Heart left ventricle (tissue), 16 donors: Measurements from ENCODE around the gene KRT2. TPM values are rescaled to one million over a fixed set of nuclear protein-coding genes. Genes with fewer than 3 reads are reported as not detected.

ENCODE experiments used
- ATAC-seq, 4 donors: fragments of 200-7000 bp; cut with Tn5 transposase; one replicate each; pipeline ENCODE4 v1.9.1; 2020 to 2022; ENCODE audit warnings: moderate library complexity in 4 of 4, mild to moderate bottlenecking in 3 of 4, moderate number of reproducible peaks in 1 of 4
- DNase-seq, 5 donors: peaks; one replicate each; pipeline ENCODE4 v3.0.0-alpha.2; 2020
- H3K27ac ChIP-seq, 12 donors: fragments of 200-600 bp; sonication (generic) in 4 of 12; one replicate each; pipeline versions ENCODE4 v1.5.0 to v1.8.0; 2016 to 2022; ENCODE audit warnings: mild to moderate bottlenecking in 2 of 12
- H3K27me3 ChIP-seq, 9 donors: fragments of 200-600 bp; sonication (generic) in 2 of 9; one replicate each; pipeline versions ENCODE4 v1.5.1 to v1.8.0; 2016 to 2022; ENCODE audit warnings: mild to moderate bottlenecking in 3 of 9
- H3K36me3 ChIP-seq, 9 donors: fragments of 200-600 bp; sonication (generic) in 2 of 9; one replicate each; pipeline versions ENCODE4 v1.5.0 to v1.8.0; 2018 to 2022; ENCODE audit warnings: mild to moderate bottlenecking in 2 of 9
- H3K4me1 ChIP-seq, 12 donors: fragments of 200-600 bp; sonication (generic) in 4 of 12; one replicate each; pipeline versions ENCODE4 v1.5.0 to v1.8.0; 2016 to 2022; ENCODE audit warnings: mild to moderate bottlenecking in 3 of 12
- H3K4me3 ChIP-seq, 12 donors: fragments of 200-600 bp; sonication (generic) in 4 of 12; one replicate each; pipeline versions ENCODE4 v1.5.0 to v1.8.0; 2017 to 2022; ENCODE audit warnings: mild to moderate bottlenecking in 9 of 12, moderate library complexity in 4 of 12
- H3K9me3 ChIP-seq, 12 donors: fragments of 200-600 bp; sonication (generic) in 4 of 12; one replicate each; pipeline versions ENCODE4 v1.5.0 to v1.8.0; 2016 to 2022; ENCODE audit warnings: mild to moderate bottlenecking in 1 of 12
- CTCF ChIP-seq, 12 donors: fragments of 200-600 bp; sonication (generic) in 4 of 12; IDR thresholded peaks; one replicate each; pipeline versions ENCODE4 v1.5.0 to v1.8.0; 2018 to 2022; ENCODE audit warnings: antibody characterized with exemption in 12 of 12, mild to moderate bottlenecking in 5 of 12
- POLR2A ChIP-seq, 2 donors: fragments of 450-650 bp; IDR thresholded peaks; one replicate each; pipeline ENCODE4 v1.6.1; 2017; ENCODE audit warnings: antibody characterized with exemption in 2 of 2, mild to moderate bottlenecking in 2 of 2, moderate library complexity in 2 of 2
- WGBS, 4 donors: extraction: QIAGEN DNeasy Blood & Tissue Kit in 2 of 4; methylation state at CpG; one replicate each; pipeline versions ENCODE4 v1.1.5 to v1.1.7; 2013 to 2018; 5-methylcytosine and 5-hydroxymethylcytosine counted together
- intact Hi-C, 10 donors: fragments of 100-400 bp; cut with DNase I; formaldehyde crosslinking; loops; one replicate each; pipeline versions ENCODE4 v1.11.1 to v1.14.2; 2022
- polyA plus RNA-seq, 2 donors: library from polyadenylated mRNA; stranded (reverse); fragments of 200-250 nt; gene quantifications; one replicate each; pipeline ENCODE4 v1.2.3, GENCODE V29; 2013
- total RNA-seq, 9 donors: library from RNA; depleted of rRNA in 2 of 9; stranded (reverse); fragments of >200 nt in 2 of 9; fragmentation: NEBNext Ultra II Directional in 3 of 9; extraction: Animal tissue kit (Norgen Biotek cat#: 25700) in 3 of 9; gene quantifications; one replicate each; pipeline versions ENCODE4 v1.1.0 to v1.2.4, GENCODE V29; 2016 to 2023
- donor health status: ischemic (EF 13 %, LVEDD 7.1; RV severe dilation, severe dysfunction).
- donor health status: healthy with polysubstance abuse.
- donor health status: DM: no; HTN: yes; CAD: no.
- donor health status: DM: no; HTN: no; CAD: no.
- donor health status: ischemic (EF 25% LVEDD 6.9; RV normal size, moderate dysfunction).
- donor health status: ischemic (EF 25% LVEDD 5.7; RV mildly dilated, moderate dysfunction).
- donor health status: healthy.
- donor health status: DM: yes; HTN: yes; CAD: no.
- donor health status: ischemic (EF 35%, LVEDD 5.7; RV mildly dilated, moderate dysfunction).
- donor health status: nonischemic (EF 11% LVEDD 7.7; RV severe dilation, severe dysfunction).
- donor health status: DM: yes; HTN: yes; CAD: no.
- donor health status: PGD.
- donor health status: ischemic (EF 29% LVEDD 5.4; RV normal size, mild dysfunction).
- donor health status: nonischemic (EF 23%, LVEDD 6.1; RV moderate dilation, normal function).

KRT2 gene
- total and polyA plus RNA-seq, 11 donors, result not detected

- peaks cover 0 to 22% (median 0%) of the 10 kb centered on the region in 9 donors for H3K27me3 ChIP-seq
- TF ChIP-seq CTCF (IDR thresholded peaks at IDR 0.05) (no peak), POLR2A (IDR thresholded peaks at IDR 0.05) (no peak)
- 85 to 93% (median 89%) methylated on average over 9 to 10 of the region's 10 CpGs for WGBS, 4 donors
- H3K4me1 ChIP-seq, result no peaks in the 10 kb centered on the region
- no peak overlapping the region for H3K4me3 ChIP-seq
- no peaks in the 10 kb centered on the region for H3K9me3 ChIP-seq
- ATAC-seq (no peak), DNase-seq (no peak)
- intact Hi-C loops, result no loop called here
- no peak overlapping the region for H3K27ac ChIP-seq
- no peaks in the 10 kb centered on the region for H3K36me3 ChIP-seq
Measured at GRCh38 chr12:52643233-52644077, 8.6 kb downstream of the KRT2 start.

GRCh38 chr12:52641468-52641867, 10.5 kb downstream of the KRT2 start:
- H3K9me3 ChIP-seq, result no peaks in the 10 kb centered on the region
- H3K36me3 ChIP-seq, result no peaks in the 10 kb centered on the region
- peaks cover 0 to 22% (median 0%) of the 10 kb centered on the region in 9 donors for H3K27me3 ChIP-seq
- DNase-seq (no peak), ATAC-seq (no peak)
- no peak overlapping the region for H3K27ac ChIP-seq
- WGBS, 4 donors, result 71 to 79% (median 75%) methylated on average over 4 of the region's 4 CpGs
- H3K4me3 ChIP-seq, result no peak overlapping the region
- intact Hi-C loops, result no loop called here
- H3K4me1 ChIP-seq, result no peaks in the 10 kb centered on the region
- TF ChIP-seq POLR2A (IDR thresholded peaks at IDR 0.05) (no peak), CTCF (IDR thresholded peaks at IDR 0.05) (no peak)

- Histone ChIP-seq H3K4me3 (no peak overlapping the region), H3K4me1 (peaks cover 0 to 3% (median 0%) of the 10 kb centered on the region in 12 donors), H3K36me3 (no peaks in the 10 kb centered on the region), H3K27me3 (peaks cover 0 to 17% (median 0%) of the 10 kb centered on the region in 9 donors), H3K9me3 (no peaks in the 10 kb centered on the region), H3K27ac (no peak overlapping the region)
- ATAC-seq (no peak), DNase-seq (no peak)
- intact Hi-C loops, result no loop called here
- TF ChIP-seq POLR2A (IDR thresholded peaks at IDR 0.05), result no peak
- no peak for TF ChIP-seq CTCF (IDR thresholded peaks at IDR 0.05)
- WGBS, 4 donors, result 70 to 84% (median 73%) methylated on average over 4 of the region's 4 CpGs
Measured at GRCh38 chr12:52637299-52637698, 14.7 kb downstream of the KRT2 start.

GRCh38 chr12:52636592-52637258, 15.3 kb downstream of the KRT2 start:
- TF ChIP-seq CTCF (IDR thresholded peaks at IDR 0.05) (no peak), POLR2A (IDR thresholded peaks at IDR 0.05) (no peak)
- no peak overlapping the region for H3K4me3 ChIP-seq
- no peaks in the 10 kb centered on the region for H3K9me3 ChIP-seq
- H3K36me3 ChIP-seq, result no peaks in the 10 kb centered on the region
- whole genome bisulfite sequencing, 4 donors, result 68 to 77% (median 72%) methylated on average over 5 of the region's 5 CpGs
- peaks cover 0 to 3% (median 0%) of the 10 kb centered on the region in 12 donors for H3K4me1 ChIP-seq
- H3K27ac ChIP-seq, result no peak overlapping the region
- DNase-seq, result no peak
- ATAC-seq, result no peak
- H3K27me3 ChIP-seq, result peaks cover 0 to 13% (median 0%) of the 10 kb centered on the region in 9 donors
- intact Hi-C loops, result no loop called here
